Right lobe of liver (tissue), 4 donors: ENCODE data around the gene KLHL41.

Experiments
- POLR2A ChIP-seq: fragments of 450-650 bp; IDR thresholded peaks from one replicate; pipeline ENCODE4 v1.6.1; 2017; ENCODE audit warnings: antibody characterized with exemption, mild to moderate bottlenecking
- TF ChIP-seq, protein P1 (sequence below), 4 donors: fragments of 200-600 bp in 3 of 4; fragments of 450-650 bp in 1 of 4; IDR thresholded peaks; one replicate each; pipeline versions ENCODE4 v1.5.1 to v1.8.0; 2016 to 2022; ENCODE audit warnings: antibody characterized with exemption in 4 of 4, mild to moderate bottlenecking in 2 of 4
- donor health status: DM: no; HTN: no; CAD: no.
- donor health status: DM: no; HTN: no; CAD: no.
- donor health status: DM: no; HTN: yes; CAD: no.

DNA sequence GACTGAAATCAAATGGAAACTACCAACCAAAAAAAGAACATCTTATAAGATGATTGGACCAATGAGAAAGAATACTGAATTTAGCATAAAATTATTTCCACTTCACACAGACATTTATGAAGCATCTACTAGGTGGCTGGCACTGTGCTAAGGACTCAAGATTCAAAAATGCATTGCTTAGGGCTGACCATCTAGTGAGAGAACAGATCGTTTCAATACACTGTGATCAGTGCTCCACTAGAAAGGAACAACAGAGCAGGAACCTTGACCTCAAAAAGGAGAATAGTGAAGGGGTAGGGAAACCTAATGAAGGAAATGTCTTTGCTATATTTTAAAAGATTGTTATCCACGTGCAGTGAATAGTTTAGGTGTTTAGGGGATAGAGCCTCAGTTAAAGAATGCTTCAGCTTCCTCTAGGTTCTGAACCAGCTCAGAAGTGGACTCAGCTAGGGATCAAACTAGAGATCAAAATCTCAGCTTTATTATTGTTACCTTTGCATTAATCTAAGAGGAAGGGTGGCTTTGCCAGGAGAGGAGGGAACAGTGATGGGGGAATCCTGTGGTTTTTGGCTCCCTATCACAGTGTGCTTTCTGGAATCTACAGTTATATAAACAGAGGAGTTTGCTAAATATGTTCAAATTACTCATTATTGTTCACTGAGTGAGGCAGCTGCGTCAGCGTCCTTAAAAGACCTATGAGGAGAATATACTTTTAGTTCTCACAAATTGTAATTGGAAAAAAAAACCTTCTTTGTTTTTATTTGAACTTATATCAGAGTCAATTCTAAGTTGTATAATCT lies 46.4 kb upstream of the KLHL41 start:
- TF ChIP-seq, protein P1, sequence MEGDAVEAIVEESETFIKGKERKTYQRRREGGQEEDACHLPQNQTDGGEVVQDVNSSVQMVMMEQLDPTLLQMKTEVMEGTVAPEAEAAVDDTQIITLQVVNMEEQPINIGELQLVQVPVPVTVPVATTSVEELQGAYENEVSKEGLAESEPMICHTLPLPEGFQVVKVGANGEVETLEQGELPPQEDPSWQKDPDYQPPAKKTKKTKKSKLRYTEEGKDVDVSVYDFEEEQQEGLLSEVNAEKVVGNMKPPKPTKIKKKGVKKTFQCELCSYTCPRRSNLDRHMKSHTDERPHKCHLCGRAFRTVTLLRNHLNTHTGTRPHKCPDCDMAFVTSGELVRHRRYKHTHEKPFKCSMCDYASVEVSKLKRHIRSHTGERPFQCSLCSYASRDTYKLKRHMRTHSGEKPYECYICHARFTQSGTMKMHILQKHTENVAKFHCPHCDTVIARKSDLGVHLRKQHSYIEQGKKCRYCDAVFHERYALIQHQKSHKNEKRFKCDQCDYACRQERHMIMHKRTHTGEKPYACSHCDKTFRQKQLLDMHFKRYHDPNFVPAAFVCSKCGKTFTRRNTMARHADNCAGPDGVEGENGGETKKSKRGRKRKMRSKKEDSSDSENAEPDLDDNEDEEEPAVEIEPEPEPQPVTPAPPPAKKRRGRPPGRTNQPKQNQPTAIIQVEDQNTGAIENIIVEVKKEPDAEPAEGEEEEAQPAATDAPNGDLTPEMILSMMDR (IDR thresholded peaks at IDR 0.05): no peak
- TF ChIP-seq POLR2A: no peak
